GM10248 (cell line): ENCODE measurements around the gene GATD1.
A peak's percentile ranks its signal among the peaks of the same experiment; 100 is the strongest.

ENCODE experiments used
- CTCF ChIA-PET: fragments of 300-600 bp; sonication (Branson Sonifier 250); formaldehyde crosslinking; extraction: SDS; loops from one replicate; lab custom pipeline; 2021; ENCODE audit warnings: antibody characterized with exemption; lab: Yijun Ruan, JAX
- POLR2A ChIA-PET: fragments of 350-650 bp; sonication (Branson Sonifier 250); formaldehyde crosslinking; extraction: SDS; loops from one replicate; lab custom pipeline; 2020; ENCODE audit warnings: antibody characterized with exemption; lab: Yijun Ruan, JAX
- DNase-seq: peaks from one replicate; pipeline ENCODE4 v3.0.0; 2012; ENCODE audit errors: extremely low spot score
- CTCF ChIP-seq: IDR thresholded peaks from 2 replicates; pipeline ENCODE4 v1.5.1; 2012; ENCODE audit warnings: mild to moderate bottlenecking, low read depth; ENCODE audit errors: extremely low read depth, missing control alignments, control extremely low read depth

The GATD1 gene

GRCh38 chr11:722346-722811 lies 54.9 kb downstream of the GATD1 start:
- DNase-seq = peak; percentile 15
- POLR2A ChIA-PET = interaction anchor here (0.6 kb wide), 1 partner anchor 187 kb away, joined by 4 read pairs; no protein-coding TSS in a partner anchor
- TF ChIP-seq CTCF = no peak
- CTCF ChIA-PET = interaction anchor here (0.7 to 9.4 kb wide), 17 partner anchors 9 to 282 kb away, joined by 3 to 112 read pairs (median 4); partner anchors contain the start of genes DEAF1, LMNTD2, TALDO1 and TMEM80

- ChIA-PET CTCF (interaction anchor here (0.7 to 9.4 kb wide), 15 partner anchors 9 to 282 kb away, joined by 3 to 112 read pairs (median 4); partner anchors contain the start of genes DEAF1, TALDO1 and TMEM80), POLR2A (no interaction called here)
- no peak for TF ChIP-seq CTCF
- peak; percentile 69 for DNase-seq
These were observed 55.4 kb downstream of the GATD1 start for GRCh38 chr11:721741-722345.

GRCh38 chr11:721247-721740 lies 56.0 kb downstream of the GATD1 start:
- POLR2A ChIA-PET = no interaction called here
- no peak for DNase-seq

GRCh38 chr11:720642-721246 lies 56.5 kb downstream of the GATD1 start:
- peak; percentile 82 for DNase-seq
- CTCF ChIA-PET = interaction anchor here (0.9 to 9.4 kb wide), 3 partner anchors 22 to 187 kb away, joined by 3 to 112 read pairs (median 7); partner anchors contain the start of gene TALDO1
- POLR2A ChIA-PET = no interaction called here
- TF ChIP-seq CTCF = no peak

More at GRCh38 chr11:721247-721740, 56.0 kb downstream of the GATD1 start:
- CTCF ChIA-PET = interaction anchor here (0.7 to 9.4 kb wide), 11 partner anchors 9 to 188 kb away, joined by 3 to 112 read pairs (median 5); partner anchors contain the start of genes DEAF1, TALDO1 and TMEM80
- TF ChIP-seq CTCF = no peak

- no peak for DNase-seq
- no peak for TF ChIP-seq CTCF
- POLR2A ChIA-PET = no interaction called here
- CTCF ChIA-PET = interaction anchor here (0.9 to 9.4 kb wide), 2 partner anchors 23 kb away, joined by 3 to 112 read pairs; partner anchors contain the start of gene TALDO1
These were observed 57.2 kb downstream of the GATD1 start for GRCh38 chr11:720017-720641.
